Measurements from ENCODE around the gene CCR6. TPM values are rescaled to one million over a fixed set of nuclear protein-coding genes. Genes with fewer than 3 reads are reported as not detected.

CCR6 gene
- total and polyA plus RNA-seq, 2 of the 8 experiments (the other 6 are each of a cell fraction or from before 2014, with no cell fraction given), result 0.06 TPM; not detected in 1

- TF ChIP-seq, protein P1, sequence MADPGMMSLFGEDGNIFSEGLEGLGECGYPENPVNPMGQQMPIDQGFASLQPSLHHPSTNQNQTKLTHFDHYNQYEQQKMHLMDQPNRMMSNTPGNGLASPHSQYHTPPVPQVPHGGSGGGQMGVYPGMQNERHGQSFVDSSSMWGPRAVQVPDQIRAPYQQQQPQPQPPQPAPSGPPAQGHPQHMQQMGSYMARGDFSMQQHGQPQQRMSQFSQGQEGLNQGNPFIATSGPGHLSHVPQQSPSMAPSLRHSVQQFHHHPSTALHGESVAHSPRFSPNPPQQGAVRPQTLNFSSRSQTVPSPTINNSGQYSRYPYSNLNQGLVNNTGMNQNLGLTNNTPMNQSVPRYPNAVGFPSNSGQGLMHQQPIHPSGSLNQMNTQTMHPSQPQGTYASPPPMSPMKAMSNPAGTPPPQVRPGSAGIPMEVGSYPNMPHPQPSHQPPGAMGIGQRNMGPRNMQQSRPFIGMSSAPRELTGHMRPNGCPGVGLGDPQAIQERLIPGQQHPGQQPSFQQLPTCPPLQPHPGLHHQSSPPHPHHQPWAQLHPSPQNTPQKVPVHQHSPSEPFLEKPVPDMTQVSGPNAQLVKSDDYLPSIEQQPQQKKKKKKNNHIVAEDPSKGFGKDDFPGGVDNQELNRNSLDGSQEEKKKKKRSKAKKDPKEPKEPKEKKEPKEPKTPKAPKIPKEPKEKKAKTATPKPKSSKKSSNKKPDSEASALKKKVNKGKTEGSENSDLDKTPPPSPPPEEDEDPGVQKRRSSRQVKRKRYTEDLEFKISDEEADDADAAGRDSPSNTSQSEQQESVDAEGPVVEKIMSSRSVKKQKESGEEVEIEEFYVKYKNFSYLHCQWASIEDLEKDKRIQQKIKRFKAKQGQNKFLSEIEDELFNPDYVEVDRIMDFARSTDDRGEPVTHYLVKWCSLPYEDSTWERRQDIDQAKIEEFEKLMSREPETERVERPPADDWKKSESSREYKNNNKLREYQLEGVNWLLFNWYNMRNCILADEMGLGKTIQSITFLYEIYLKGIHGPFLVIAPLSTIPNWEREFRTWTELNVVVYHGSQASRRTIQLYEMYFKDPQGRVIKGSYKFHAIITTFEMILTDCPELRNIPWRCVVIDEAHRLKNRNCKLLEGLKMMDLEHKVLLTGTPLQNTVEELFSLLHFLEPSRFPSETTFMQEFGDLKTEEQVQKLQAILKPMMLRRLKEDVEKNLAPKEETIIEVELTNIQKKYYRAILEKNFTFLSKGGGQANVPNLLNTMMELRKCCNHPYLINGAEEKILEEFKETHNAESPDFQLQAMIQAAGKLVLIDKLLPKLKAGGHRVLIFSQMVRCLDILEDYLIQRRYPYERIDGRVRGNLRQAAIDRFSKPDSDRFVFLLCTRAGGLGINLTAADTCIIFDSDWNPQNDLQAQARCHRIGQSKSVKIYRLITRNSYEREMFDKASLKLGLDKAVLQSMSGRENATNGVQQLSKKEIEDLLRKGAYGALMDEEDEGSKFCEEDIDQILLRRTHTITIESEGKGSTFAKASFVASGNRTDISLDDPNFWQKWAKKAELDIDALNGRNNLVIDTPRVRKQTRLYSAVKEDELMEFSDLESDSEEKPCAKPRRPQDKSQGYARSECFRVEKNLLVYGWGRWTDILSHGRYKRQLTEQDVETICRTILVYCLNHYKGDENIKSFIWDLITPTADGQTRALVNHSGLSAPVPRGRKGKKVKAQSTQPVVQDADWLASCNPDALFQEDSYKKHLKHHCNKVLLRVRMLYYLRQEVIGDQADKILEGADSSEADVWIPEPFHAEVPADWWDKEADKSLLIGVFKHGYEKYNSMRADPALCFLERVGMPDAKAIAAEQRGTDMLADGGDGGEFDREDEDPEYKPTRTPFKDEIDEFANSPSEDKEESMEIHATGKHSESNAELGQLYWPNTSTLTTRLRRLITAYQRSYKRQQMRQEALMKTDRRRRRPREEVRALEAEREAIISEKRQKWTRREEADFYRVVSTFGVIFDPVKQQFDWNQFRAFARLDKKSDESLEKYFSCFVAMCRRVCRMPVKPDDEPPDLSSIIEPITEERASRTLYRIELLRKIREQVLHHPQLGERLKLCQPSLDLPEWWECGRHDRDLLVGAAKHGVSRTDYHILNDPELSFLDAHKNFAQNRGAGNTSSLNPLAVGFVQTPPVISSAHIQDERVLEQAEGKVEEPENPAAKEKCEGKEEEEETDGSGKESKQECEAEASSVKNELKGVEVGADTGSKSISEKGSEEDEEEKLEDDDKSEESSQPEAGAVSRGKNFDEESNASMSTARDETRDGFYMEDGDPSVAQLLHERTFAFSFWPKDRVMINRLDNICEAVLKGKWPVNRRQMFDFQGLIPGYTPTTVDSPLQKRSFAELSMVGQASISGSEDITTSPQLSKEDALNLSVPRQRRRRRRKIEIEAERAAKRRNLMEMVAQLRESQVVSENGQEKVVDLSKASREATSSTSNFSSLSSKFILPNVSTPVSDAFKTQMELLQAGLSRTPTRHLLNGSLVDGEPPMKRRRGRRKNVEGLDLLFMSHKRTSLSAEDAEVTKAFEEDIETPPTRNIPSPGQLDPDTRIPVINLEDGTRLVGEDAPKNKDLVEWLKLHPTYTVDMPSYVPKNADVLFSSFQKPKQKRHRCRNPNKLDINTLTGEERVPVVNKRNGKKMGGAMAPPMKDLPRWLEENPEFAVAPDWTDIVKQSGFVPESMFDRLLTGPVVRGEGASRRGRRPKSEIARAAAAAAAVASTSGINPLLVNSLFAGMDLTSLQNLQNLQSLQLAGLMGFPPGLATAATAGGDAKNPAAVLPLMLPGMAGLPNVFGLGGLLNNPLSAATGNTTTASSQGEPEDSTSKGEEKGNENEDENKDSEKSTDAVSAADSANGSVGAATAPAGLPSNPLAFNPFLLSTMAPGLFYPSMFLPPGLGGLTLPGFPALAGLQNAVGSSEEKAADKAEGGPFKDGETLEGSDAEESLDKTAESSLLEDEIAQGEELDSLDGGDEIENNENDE (IDR thresholded peaks at IDR 0.05; ENCODE audit: insufficient replicate concordance, low read length), result no peak
- TF ChIP-seq CREB1 (IDR thresholded peaks at IDR 0.05) (no peak), SIRT6 (IDR thresholded peaks at IDR 0.05; ENCODE audit: low read length) (no peak)
These were observed 32.0 kb downstream of the CCR6 start (continued) for GRCh38 chr6:167154895-167155294.

All from H1 (cell line).